HepG2 (cell line): ENCODE results near the gene PPP1R15A. TPM values are rescaled to one million over a fixed set of nuclear protein-coding genes. Genes with fewer than 3 reads are reported as not detected.
A peak's percentile ranks its signal among the peaks of the same experiment; 100 is the strongest.

ENCODE experiments used
- ELF1 ChIP-seq: sonication (generic); formaldehyde crosslinking; IDR thresholded peaks from 2 replicates; pipeline ENCODE4 v1.4.0; 2020; ENCODE audit warnings: missing genetic modification reagents
- FOSL2 ChIP-seq: sonication (generic); formaldehyde crosslinking; IDR thresholded peaks from 2 replicates; pipeline ENCODE4 v1.4.0; 2020; ENCODE audit warnings: missing genetic modification reagents
- HNF4G ChIP-seq, 2 experiments: sonication (generic) in 1 of 2; formaldehyde crosslinking in 1 of 2; IDR thresholded peaks; 2 replicates each; pipeline versions ENCODE4 v1.4.0 to v1.6.1; 2011 to 2020; ENCODE audit warnings: borderline replicate concordance in 2 of 2, low read depth in 2 of 2, mild to moderate bottlenecking in 2 of 2, low read length in 1 of 2, missing genetic modification reagents in 1 of 2, moderate library complexity in 1 of 2
- KDM4B ChIP-seq: sonication (generic); formaldehyde crosslinking; IDR thresholded peaks from 2 replicates; pipeline ENCODE4 v1.4.0; 2020; ENCODE audit warnings: missing genetic modification reagents
- MTA1 ChIP-seq: sonication (generic); formaldehyde crosslinking; IDR thresholded peaks from 2 replicates; pipeline ENCODE4 v1.4.0; 2020; ENCODE audit warnings: missing genetic modification reagents, mild to moderate bottlenecking, borderline replicate concordance
- NBN ChIP-seq: fragments of 450-650 bp; conservative IDR thresholded peaks from 2 replicates; pipeline ENCODE4 v1.6.1; 2017
- NCOA2 ChIP-seq: sonication (generic); formaldehyde crosslinking; IDR thresholded peaks from 2 replicates; pipeline ENCODE4 v1.8.0; 2022; ENCODE audit warnings: inconsistent platforms
- NKX3-1 ChIP-seq: sonication (generic); formaldehyde crosslinking; IDR thresholded peaks from 2 replicates; pipeline ENCODE4 v1.5.0; 2020; ENCODE audit warnings: missing genetic modification reagents
- SAFB2 ChIP-seq: sonication (generic); formaldehyde crosslinking; IDR thresholded peaks from 2 replicates; pipeline ENCODE4 v1.5.1; 2020; ENCODE audit warnings: missing genetic modification reagents, low read depth, mild to moderate bottlenecking, borderline replicate concordance
- SP5 ChIP-seq: IDR thresholded peaks from 2 replicates; pipeline ENCODE4 v1.6.1; 2016; ENCODE audit warnings: low read depth, borderline replicate concordance
- ZNF207 ChIP-seq: fragments of 450-650 bp; IDR thresholded peaks from 2 replicates; pipeline ENCODE4 v1.6.1; 2016; ENCODE audit warnings: antibody characterized with exemption, borderline replicate concordance
- ZNF430 ChIP-seq: sonication (generic); formaldehyde crosslinking; IDR thresholded peaks from 2 replicates; pipeline ENCODE4 v1.9.0; 2021; ENCODE audit warnings: mild to moderate bottlenecking, missing genetic modification reagents
- ZNF432 ChIP-seq: sonication (generic); formaldehyde crosslinking; IDR thresholded peaks from 2 replicates; pipeline ENCODE4 v1.5.0; 2020; ENCODE audit warnings: missing genetic modification reagents, mild to moderate bottlenecking, borderline replicate concordance
- ZSCAN21 ChIP-seq: sonication (generic); formaldehyde crosslinking; IDR thresholded peaks from 2 replicates; pipeline ENCODE4 v1.8.0; 2022; ENCODE audit warnings: mild to moderate bottlenecking, missing genetic modification reagents, moderate library complexity, borderline replicate concordance
- polyA plus RNA-seq, 8 experiments: library from polyadenylated mRNA; depleted of rRNA in 3 of 8; stranded (reverse) in 7 of 8; unstranded in 1 of 8; fragments of >200 nt; fragmentation: Illumina TruSeq in 4 of 8; extraction: Trizol in 4 of 8; gene quantifications; 2 replicates each; pipeline versions ENCODE4 v1.2.1 to v1.2.3, GENCODE V29; 2011 to 2016; ENCODE audit warnings: low read depth in 4 of 8, missing spikeins in 1 of 8, mixed read lengths in 1 of 8; ENCODE audit not compliant: insufficient read depth in 1 of 8
- total RNA-seq, 5 experiments: library from RNA; depleted of rRNA; stranded (reverse); fragments of >200 nt; fragmentation: Illumina TruSeq; extraction: Trizol; gene quantifications; 2 replicates each; pipeline ENCODE4 v1.2.3, GENCODE V29; 2016; ENCODE audit warnings: low read depth in 1 of 5
- TF ChIP-seq, protein P1 (sequence below): sonication (generic); formaldehyde crosslinking; IDR thresholded peaks from 2 replicates; pipeline ENCODE4 v1.5.0; 2020; ENCODE audit warnings: missing genetic modification reagents
- TF ChIP-seq, protein P2 (sequence below): sonication (generic); formaldehyde crosslinking; IDR thresholded peaks from 2 replicates; pipeline ENCODE4 v1.4.0; 2020; ENCODE audit warnings: missing genetic modification reagents
- TF ChIP-seq, protein P3 (sequence below): IDR thresholded peaks from 2 replicates; pipeline ENCODE4 v1.6.1; 2016; ENCODE audit warnings: low read depth
- TF ChIP-seq, protein P4 (sequence below): sonication (generic); formaldehyde crosslinking; IDR thresholded peaks from 2 replicates; pipeline ENCODE4 v1.4.0; 2020; ENCODE audit warnings: mild to moderate bottlenecking, missing genetic modification reagents
- TF ChIP-seq, protein P5 (sequence below): sonication (generic); formaldehyde crosslinking; IDR thresholded peaks from 2 replicates; pipeline ENCODE4 v1.4.0; 2020; ENCODE audit warnings: missing genetic modification reagents, borderline replicate concordance
- TF ChIP-seq, protein P6 (sequence below): sonication (generic); formaldehyde crosslinking; IDR thresholded peaks from 2 replicates; pipeline ENCODE4 v1.5.1; 2020; ENCODE audit warnings: mild to moderate bottlenecking, missing genetic modification reagents, moderate library complexity

Gene PPP1R15A
- total and polyA plus RNA-seq, 2 of the 13 experiments (the other 11 are each of a cell fraction or from before 2014, with no cell fraction given) = 15.6 to 18.5 TPM

DNA sequence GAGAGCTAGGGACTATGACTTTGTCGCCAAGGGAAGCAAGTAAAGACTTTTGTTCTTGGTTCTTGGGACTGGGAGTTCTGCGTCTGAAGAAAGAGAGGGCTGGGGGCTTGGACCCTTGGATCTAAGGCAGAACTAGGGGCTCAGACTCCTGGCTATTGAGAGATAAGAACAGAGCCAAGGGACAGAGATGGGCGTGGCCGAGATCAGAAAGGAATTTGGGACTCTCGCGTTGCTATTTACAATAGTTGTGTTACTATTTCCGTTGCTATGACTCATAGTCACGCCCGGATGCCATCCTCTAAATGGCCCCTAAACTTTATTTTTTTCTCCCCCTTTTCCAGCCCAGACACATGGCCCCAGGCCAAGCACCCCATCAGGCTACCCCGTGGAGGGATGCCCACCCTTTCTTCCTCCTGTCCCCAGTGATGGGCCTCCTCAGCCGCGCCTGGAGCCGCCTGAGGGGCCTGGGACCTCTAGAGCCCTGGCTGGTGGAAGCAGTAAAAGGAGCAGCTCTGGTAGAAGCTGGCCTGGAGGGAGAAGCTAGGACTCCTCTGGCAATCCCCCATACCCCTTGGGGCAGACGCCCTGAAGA is 759 bp downstream of the PPP1R15A start (continued):
- TF ChIP-seq SP5 (CRISPR knock-in tag) (peak; percentile 83; the same call in 1 of the 2 replicates), MTA1 (CRISPR knock-in tag) (no peak), SAFB2 (CRISPR knock-in tag) (0 out of 2 replicates have a peak, but pooled peaks have one; percentile 6), NCOA2 (no peak), ZSCAN21 (CRISPR knock-in tag) (no peak), ZNF430 (CRISPR knock-in tag) (peak; percentile 40; the same call in 1 of the 2 replicates), ZNF432 (no peak), NKX3-1 (CRISPR knock-in tag) (0 out of 2 replicates have a peak, but pooled peaks have one; percentile 22), ZNF207 (no peak), NBN (no peak), HNF4G (IDR thresholded peaks at IDR 0.05; ENCODE audit: borderline replicate concordance, low read depth, low read length) (peak; percentile 13; the same call in 1 of the 2 replicates), HNF4G (CRISPR knock-in tag; IDR thresholded peaks at IDR 0.05; ENCODE audit: borderline replicate concordance, low read depth) (no peak), KDM4B (CRISPR knock-in tag) (no peak), FOSL2 (peak; percentile 96), ELF1 (CRISPR knock-in tag) (no peak)
- TF ChIP-seq, protein P1, sequence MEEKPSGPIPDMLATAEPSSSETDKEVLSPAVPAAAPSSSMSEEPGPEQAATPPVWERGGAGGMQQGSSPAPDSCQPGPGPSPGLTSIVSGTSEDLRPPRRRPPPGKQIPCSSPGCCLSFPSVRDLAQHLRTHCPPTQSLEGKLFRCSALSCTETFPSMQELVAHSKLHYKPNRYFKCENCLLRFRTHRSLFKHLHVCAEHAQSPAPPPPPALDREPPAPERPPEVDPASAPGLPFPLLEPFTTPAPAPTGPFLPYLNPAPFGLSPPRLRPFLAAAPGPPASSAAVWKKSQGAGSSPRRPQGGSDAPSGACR (CRISPR knock-in tag) = 0 out of 2 replicates have a peak, but pooled peaks have one; percentile 14
- TF ChIP-seq, protein P2, sequence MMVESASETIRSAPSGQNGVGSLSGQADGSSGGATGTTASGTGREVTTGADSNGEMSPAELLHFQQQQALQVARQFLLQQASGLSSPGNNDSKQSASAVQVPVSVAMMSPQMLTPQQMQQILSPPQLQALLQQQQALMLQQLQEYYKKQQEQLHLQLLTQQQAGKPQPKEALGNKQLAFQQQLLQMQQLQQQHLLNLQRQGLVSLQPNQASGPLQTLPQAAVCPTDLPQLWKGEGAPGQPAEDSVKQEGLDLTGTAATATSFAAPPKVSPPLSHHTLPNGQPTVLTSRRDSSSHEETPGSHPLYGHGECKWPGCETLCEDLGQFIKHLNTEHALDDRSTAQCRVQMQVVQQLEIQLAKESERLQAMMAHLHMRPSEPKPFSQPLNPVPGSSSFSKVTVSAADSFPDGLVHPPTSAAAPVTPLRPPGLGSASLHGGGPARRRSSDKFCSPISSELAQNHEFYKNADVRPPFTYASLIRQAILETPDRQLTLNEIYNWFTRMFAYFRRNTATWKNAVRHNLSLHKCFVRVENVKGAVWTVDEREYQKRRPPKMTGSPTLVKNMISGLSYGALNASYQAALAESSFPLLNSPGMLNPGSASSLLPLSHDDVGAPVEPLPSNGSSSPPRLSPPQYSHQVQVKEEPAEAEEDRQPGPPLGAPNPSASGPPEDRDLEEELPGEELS (CRISPR knock-in tag) = peak; percentile 75
- TF ChIP-seq, protein P3, sequence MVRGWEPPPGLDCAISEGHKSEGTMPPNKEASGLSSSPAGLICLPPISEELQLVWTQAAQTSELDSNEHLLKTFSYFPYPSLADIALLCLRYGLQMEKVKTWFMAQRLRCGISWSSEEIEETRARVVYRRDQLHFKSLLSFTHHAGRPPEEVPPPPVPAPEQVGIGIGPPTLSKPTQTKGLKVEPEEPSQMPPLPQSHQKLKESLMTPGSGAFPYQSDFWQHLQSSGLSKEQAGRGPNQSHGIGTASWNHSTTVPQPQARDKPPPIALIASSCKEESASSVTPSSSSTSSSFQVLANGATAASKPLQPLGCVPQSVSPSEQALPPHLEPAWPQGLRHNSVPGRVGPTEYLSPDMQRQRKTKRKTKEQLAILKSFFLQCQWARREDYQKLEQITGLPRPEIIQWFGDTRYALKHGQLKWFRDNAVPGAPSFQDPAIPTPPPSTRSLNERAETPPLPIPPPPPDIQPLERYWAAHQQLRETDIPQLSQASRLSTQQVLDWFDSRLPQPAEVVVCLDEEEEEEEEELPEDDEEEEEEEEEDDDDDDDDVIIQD (CRISPR knock-in tag) = peak; percentile 54; the same call in 1 of the 2 replicates
- TF ChIP-seq, protein P4, sequence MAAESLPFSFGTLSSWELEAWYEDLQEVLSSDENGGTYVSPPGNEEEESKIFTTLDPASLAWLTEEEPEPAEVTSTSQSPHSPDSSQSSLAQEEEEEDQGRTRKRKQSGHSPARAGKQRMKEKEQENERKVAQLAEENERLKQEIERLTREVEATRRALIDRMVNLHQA = no peak
- TF ChIP-seq, protein P5, sequence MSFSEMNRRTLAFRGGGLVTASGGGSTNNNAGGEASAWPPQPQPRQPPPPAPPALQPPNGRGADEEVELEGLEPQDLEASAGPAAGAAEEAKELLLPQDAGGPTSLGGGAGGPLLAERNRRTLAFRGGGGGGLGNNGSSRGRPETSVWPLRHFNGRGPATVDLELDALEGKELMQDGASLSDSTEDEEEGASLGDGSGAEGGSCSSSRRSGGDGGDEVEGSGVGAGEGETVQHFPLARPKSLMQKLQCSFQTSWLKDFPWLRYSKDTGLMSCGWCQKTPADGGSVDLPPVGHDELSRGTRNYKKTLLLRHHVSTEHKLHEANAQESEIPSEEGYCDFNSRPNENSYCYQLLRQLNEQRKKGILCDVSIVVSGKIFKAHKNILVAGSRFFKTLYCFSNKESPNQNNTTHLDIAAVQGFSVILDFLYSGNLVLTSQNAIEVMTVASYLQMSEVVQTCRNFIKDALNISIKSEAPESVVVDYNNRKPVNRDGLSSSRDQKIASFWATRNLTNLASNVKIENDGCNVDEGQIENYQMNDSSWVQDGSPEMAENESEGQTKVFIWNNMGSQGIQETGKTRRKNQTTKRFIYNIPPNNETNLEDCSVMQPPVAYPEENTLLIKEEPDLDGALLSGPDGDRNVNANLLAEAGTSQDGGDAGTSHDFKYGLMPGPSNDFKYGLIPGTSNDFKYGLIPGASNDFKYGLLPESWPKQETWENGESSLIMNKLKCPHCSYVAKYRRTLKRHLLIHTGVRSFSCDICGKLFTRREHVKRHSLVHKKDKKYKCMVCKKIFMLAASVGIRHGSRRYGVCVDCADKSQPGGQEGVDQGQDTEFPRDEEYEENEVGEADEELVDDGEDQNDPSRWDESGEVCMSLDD = peak; percentile 63; the same call in 1 of the 2 replicates
- TF ChIP-seq, protein P6, sequence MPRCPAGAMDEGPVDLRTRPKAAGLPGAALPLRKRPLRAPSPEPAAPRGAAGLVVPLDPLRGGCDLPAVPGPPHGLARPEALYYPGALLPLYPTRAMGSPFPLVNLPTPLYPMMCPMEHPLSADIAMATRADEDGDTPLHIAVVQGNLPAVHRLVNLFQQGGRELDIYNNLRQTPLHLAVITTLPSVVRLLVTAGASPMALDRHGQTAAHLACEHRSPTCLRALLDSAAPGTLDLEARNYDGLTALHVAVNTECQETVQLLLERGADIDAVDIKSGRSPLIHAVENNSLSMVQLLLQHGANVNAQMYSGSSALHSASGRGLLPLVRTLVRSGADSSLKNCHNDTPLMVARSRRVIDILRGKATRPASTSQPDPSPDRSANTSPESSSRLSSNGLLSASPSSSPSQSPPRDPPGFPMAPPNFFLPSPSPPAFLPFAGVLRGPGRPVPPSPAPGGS (CRISPR knock-in tag) = peak; percentile 7; the same call in 1 of the 2 replicates
